ENCODE results near the gene PGF.
A peak's percentile ranks its signal among the peaks of the same experiment; 100 is the strongest.

The PGF gene

GRCh38 chr14:74978416-74978947 lies 23.1 kb upstream of the PGF start:
- DNase-seq (ENCODE audit: low read depth) = no peak

GRCh38 chr14:74977901-74978385 lies 22.5 kb upstream of the PGF start:
- DNase-seq (ENCODE audit: low read depth) = no peak

- no peak for DNase-seq (ENCODE audit: low read depth)
Measured at GRCh38 chr14:74977164-74977900, 21.9 kb upstream of the PGF start.

GRCh38 chr14:74976264-74977113 lies 21.1 kb upstream of the PGF start:
- DNase-seq (ENCODE audit: low read depth) = no peak

GRCh38 chr14:74975059-74975810 lies 19.8 kb upstream of the PGF start:
- no peak for DNase-seq (ENCODE audit: low read depth)

GRCh38 chr14:74974364-74975058 lies 19.1 kb upstream of the PGF start:
- DNase-seq (ENCODE audit: low read depth) = no peak

- DNase-seq (ENCODE audit: low read depth) = no peak
Measured at GRCh38 chr14:74973905-74974363, 18.5 kb upstream of the PGF start.

- DNase-seq (ENCODE audit: low read depth) = peak; percentile 4
Measured at GRCh38 chr14:74973003-74973653, 17.7 kb upstream of the PGF start.

- DNase-seq (ENCODE audit: low read depth) = no peak
Measured at GRCh38 chr14:74968811-74969210, 13.4 kb upstream of the PGF start.

- DNase-seq (ENCODE audit: low read depth) = no peak
Measured at GRCh38 chr14:74965486-74966153, 10.2 kb upstream of the PGF start.

GRCh38 chr14:74964787-74965485 lies 9.5 kb upstream of the PGF start:
- no peak for DNase-seq (ENCODE audit: low read depth)

GRCh38 chr14:74963705-74964271 lies 8.4 kb upstream of the PGF start:
- no peak for DNase-seq (ENCODE audit: low read depth)

GRCh38 chr14:74963178-74963704 lies 7.8 kb upstream of the PGF start:
- DNase-seq (ENCODE audit: low read depth) = no peak

GRCh38 chr14:74962493-74962892 lies 7.1 kb upstream of the PGF start:
- DNase-seq (ENCODE audit: low read depth) = no peak

- no peak for DNase-seq (ENCODE audit: low read depth)
Measured at GRCh38 chr14:74962046-74962445, 6.6 kb upstream of the PGF start.

GRCh38 chr14:74961238-74961911 lies 6.0 kb upstream of the PGF start:
- no peak for DNase-seq (ENCODE audit: low read depth)

GRCh38 chr14:74960736-74961135 lies 5.3 kb upstream of the PGF start:
- DNase-seq (ENCODE audit: low read depth) = no peak

GRCh38 chr14:74959596-74960180 lies 4.3 kb upstream of the PGF start:
- DNase-seq (ENCODE audit: low read depth) = no peak
